Sciatic nerve (tissue), 2 donors: ENCODE data around the gene BOC. TPM values are rescaled to one million over a fixed set of nuclear protein-coding genes. Genes with fewer than 3 reads are reported as not detected.
A peak's percentile ranks its signal among the peaks of the same experiment; 100 is the strongest.

Experiments
- ATAC-seq: fragments of 200-7000 bp; cut with Tn5 transposase; one replicate; pipeline ENCODE4 v1.9.1; 2020; ENCODE audit warnings: mild to moderate bottlenecking, moderate library complexity
- DNase-seq: peaks from one replicate; pipeline ENCODE4 v3.0.0-alpha.2; 2020; ENCODE audit warnings: low spot score
- intact Hi-C: fragments of 100-400 bp; cut with DNase I; formaldehyde crosslinking; loops from one replicate; pipeline ENCODE4 v1.14.2; 2022
- total RNA-seq: library from RNA; stranded (reverse); fragmentation: NEBNext Ultra II Directional; extraction: Animal tissue kit (Norgen Biotek cat#: 25700); gene quantifications from one replicate; pipeline ENCODE4 v1.2.1, GENCODE V29; 2021
- donor health status: DM: no; HTN: no; CAD: no.
- donor health status: DM: no; HTN: no; CAD: no.

The BOC gene
- total RNA-seq, 1 donor from 2014 or later, result 114 TPM

- ATAC-seq, result peak; percentile 88
- DNase-seq, result no peak
- intact Hi-C loops, result no loop called here
These were observed 49.8 kb downstream of the BOC start for GRCh38 chr3:113261063-113261625.

DNA sequence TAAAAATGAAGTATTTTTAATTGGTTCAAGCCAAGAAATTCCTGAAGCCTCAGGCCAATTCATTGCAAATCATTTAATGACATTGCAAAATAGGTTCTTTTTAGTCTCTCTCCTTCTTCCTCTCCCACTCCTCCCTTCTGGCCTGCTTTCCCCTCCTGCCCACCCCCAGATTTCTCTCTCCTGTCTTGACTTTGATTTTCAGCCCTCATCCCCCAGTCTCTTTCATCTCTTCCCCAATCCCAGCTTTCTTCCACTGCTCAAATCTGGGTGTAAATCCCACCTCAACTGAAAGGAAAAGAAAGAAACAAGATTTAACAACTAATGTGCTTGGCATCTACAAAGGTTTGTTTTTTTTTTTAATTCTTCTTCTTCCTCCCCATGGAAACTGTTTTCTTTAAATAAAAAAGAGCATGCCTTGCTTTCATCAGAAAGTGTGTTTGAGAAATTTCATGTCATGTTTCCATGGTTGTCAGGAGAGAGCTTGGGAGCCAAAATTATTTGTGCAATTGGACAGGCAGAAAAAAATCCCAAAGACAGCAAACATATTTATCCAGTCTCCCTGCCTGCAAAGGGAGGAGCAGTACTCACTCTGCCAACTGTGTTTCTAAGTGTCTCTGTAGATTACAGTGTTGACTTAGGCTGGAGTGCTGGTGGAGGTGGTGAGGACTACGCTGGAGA lies 50.4 kb downstream of the BOC start:
- ATAC-seq, result peak; percentile 78
- DNase-seq, result no peak
- intact Hi-C loops, result no loop called here

- no peak for DNase-seq
- ATAC-seq, result no peak
- intact Hi-C loops, result no loop called here
These were observed 50.9 kb downstream of the BOC start for GRCh38 chr3:113262304-113262665.

GRCh38 chr3:113263020-113263419 lies 51.7 kb downstream of the BOC start:
- intact Hi-C loops, result no loop called here

GRCh38 chr3:113263778-113264177 lies 52.4 kb downstream of the BOC start:
- DNase-seq (no peak), ATAC-seq (no peak)
- intact Hi-C loops, result no loop called here

More at GRCh38 chr3:113263020-113263419, 51.7 kb downstream of the BOC start:
- no peak for ATAC-seq
- DNase-seq, result no peak

GRCh38 chr3:113264283-113265131 lies 53.1 kb downstream of the BOC start:
- DNase-seq (no peak), ATAC-seq (no peak)
- intact Hi-C loops, result no loop called here

DNA sequence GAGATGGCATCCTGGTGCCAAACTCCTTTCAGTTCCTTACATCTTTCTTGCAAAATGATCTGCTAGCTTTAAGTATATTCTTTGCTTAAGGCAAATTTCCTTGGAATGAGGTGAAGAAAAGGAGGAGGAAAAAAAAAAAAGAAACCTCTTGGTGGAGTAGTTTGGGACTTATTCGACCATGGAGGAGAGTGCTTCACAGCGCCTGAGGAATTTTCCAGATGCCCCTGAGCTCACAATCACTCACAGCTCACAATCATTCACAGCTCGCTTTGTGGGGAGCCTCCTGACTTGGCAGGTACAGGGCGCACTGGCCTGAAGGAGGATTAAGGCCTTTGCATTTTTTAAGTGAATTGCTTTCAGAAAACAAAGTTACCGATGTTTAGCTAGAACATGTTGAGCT lies 53.9 kb downstream of the BOC start:
- no peak for ATAC-seq
- intact Hi-C loops, result no loop called here
- no peak for DNase-seq

GRCh38 chr3:113266738-113267137 lies 55.4 kb downstream of the BOC start:
- intact Hi-C loops, result no loop called here
- ATAC-seq (no peak), DNase-seq (no peak)

DNA sequence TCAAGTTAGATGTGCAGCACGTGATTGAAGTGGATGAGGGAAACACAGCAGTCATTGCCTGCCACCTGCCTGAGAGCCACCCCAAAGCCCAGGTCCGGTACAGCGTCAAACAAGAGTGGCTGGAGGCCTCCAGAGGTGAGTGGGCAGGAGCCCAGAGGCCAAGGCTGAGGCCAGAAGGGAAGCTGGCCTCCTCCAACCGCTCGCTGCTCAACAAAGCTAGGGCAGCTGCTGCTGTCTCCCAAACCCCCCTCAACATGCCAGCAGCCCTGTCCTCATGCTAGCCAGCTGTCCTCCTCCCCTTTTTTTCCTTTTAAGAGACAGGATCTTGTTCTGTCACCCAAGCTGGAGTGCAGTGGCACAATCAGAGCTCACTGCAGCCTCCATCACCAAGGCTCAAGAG lies 57.0 kb downstream of the BOC start:
- ATAC-seq (no peak), DNase-seq (no peak)
- intact Hi-C loops, result no loop called here

DNA sequence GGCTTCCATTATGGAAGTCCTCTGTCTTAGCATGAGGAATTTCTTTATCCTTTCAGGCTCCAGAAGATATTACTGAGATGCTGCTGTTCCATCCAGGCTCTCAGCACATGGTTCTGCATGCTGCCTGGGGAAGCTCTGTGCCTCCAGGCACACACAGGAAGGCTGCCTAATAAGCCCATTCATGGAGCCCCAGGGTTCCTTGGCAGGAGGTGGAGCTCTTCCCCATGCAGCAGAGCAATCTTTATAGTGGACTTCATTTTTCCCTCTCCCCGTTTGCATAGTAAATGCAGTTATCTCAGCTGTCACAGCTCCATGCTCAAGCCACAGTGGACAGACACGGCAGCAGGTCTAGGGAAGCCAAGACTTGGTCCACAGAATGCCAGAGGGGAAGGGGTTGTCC lies 57.6 kb downstream of the BOC start:
- ATAC-seq (no peak), DNase-seq (no peak)
- intact Hi-C loops, result no loop called here

GRCh38 chr3:113269661-113270060 lies 58.3 kb downstream of the BOC start:
- ATAC-seq, result no peak
- intact Hi-C loops, result no loop called here
- no peak for DNase-seq

- ATAC-seq, result no peak
- intact Hi-C loops, result no loop called here
These were observed 58.7 kb downstream of the BOC start for GRCh38 chr3:113270068-113270467.

GRCh38 chr3:113270786-113271185 lies 59.4 kb downstream of the BOC start:
- ATAC-seq, result no peak
- intact Hi-C loops, result no loop called here
- DNase-seq, result no peak

More at GRCh38 chr3:113270068-113270467, 58.7 kb downstream of the BOC start:
- no peak for DNase-seq

DNA sequence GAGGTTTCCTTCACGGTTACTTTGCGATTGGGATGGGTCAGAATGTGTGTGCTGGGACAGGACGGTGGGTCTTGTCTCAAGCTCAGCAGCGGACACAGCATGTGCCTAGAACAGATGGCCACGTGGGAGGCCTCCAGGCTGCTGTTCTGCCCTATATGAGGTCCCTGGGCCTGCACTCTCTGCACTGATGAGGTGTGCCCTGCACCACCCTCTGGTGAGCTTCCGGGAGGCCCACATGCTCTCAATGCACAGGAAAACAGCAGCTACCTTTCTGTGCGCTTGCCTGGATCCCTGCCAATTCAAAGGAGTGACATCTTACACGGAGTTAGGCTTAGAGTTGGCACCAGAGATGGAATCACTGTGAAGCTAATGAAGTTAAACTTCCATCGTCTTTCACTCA lies 59.8 kb downstream of the BOC start:
- intact Hi-C loops, result no loop called here
- DNase-seq (no peak), ATAC-seq (no peak)

DNA sequence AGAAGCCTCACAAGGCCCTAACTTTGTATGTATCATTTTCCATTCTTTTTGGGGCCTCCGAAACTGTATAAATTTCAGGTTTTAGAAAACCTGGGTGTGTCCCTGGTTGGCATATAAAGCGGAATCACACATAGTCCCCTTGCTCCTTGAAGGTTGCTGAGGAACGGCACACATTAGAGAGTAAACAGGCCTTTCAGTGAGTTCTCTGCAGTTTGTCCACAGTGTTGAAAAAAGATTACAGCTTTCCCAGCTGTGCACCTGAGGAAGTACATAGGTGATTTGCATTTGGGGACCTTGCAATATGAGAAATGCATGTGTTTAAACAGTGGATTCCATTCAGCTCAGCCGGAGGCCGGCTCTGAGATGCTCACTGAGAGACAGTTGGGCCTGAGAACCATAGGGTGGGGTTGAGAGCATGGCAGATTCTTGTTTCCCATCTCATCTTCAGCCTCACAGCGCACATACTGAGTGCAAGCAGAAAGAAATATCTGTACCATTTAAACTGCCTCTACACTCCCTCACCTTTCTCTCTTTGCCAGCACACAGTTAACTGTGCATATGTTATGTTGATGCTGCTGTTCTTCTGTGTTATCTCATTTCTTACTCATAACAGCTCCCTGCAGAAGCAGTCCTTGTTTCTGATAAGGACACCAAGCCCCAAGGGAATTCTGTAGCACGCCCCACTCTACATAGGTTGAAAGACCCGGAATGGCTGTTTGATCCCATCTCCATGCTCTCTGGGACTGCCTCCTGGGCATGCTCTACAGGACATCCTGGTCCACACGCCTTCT lies 60.4 kb downstream of the BOC start:
- no peak for ATAC-seq
- DNase-seq, result no peak
- intact Hi-C loops, result no loop called here

DNA sequence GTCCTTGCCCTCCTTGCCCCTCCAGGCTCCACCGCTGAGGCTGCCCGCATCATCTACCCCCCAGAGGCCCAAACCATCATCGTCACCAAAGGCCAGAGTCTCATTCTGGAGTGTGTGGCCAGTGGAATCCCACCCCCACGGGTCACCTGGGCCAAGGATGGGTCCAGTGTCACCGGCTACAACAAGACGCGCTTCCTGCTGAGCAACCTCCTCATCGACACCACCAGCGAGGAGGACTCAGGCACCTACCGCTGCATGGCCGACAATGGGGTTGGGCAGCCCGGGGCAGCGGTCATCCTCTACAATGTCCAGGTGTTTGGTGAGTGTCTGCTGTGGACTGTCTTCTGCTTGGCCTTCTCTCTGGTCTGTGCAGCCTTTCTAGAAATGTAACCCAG lies 61.0 kb downstream of the BOC start:
- intact Hi-C loops, result no loop called here
- ATAC-seq (no peak), DNase-seq (no peak)

GRCh38 chr3:113273011-113273410 lies 61.7 kb downstream of the BOC start:
- ATAC-seq, result no peak
- DNase-seq, result no peak
- intact Hi-C loops, result no loop called here

GRCh38 chr3:113273604-113274378 lies 62.4 kb downstream of the BOC start:
- no peak for DNase-seq
- ATAC-seq, result no peak
- intact Hi-C loops, result no loop called here
